Activated T-helper 1 cell treated with Interleukin-2 at 50 U/mL for 16 hours (primary cell): ENCODE results near the gene PGS1.

ENCODE experiments used
- DNase-seq: peaks from one replicate; pipeline ENCODE4 v3.0.0-alpha.2; 2020; ENCODE audit warnings: low read depth

Gene PGS1

DNA sequence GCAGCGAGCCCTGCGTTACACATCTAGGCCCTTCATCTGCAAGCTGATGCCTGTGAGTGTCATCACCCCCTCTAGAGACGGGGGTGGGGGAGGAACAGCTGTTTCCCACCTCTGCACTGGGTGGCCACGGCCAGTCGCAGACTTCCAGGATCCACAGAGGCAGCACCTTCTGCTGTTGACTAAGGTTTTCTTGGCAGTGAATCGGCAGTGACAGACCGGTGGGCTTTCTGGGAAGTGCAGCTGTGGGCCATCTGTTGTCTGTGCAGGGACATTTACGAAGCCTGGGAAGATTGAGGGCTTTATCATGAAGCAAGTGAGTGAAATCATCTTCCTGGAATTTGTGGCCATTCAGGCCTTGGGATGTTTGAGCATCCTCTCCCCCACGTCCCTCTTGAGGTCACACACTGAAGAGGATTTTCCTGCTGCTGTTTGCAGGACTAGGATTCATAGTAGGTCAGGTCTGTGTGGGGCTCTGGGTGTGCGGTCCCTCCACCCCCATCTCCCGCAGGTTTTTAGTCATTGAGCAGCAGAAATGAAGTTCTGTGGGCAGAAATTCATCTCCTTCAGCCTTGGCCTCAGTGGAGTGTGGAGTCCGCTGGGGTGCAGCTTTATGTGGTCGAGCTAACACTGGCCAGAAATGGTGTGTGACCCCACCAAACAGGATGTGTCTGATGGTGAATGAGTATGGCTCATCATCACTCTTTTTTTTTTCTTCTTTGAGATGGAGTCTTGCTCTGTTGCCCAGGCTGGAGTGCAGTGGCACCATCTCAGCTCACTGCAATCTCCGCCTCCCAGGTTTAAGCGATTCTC, 12.0 kb downstream of the PGS1 start:
- no peak for DNase-seq

DNA sequence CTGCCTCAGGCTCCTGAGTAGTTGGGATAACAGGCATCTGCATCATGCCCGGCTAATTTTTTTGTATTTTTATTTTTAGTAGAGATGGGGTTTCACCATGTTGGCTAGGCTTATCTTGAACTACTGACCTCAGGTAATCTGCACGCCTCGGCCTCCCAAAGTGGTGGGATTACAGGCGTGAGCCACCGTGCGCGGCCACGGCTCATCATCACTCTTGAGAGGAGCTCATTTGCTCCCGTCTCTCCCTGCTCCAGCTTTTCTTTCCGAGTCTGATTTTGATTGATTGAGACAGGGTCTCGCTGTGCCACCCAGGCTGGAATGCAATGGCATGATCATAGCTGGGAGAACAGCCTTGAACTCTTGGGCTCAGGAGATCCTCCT, 12.6 kb downstream of the PGS1 start:
- DNase-seq, result no peak

DNA sequence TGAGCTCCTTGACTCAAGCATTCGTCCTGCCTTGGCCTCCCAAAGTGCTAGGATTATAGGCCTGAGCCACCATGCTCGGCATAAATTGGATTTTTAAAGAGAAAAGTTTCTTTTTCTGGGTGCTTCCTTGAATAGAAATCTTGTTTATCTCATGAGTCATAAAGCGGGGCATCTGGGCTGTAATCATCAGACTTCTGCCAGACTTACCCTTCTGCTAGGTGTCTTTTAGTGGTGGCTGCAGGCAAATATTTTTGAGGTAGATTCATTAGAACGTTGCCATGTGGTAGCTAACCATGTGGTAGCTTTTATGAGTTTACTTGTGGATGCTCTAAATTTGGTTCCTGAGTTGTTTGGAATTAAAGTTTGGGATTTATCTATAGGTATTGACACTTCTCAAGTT, 13.4 kb downstream of the PGS1 start:
- DNase-seq, result no peak

DNA sequence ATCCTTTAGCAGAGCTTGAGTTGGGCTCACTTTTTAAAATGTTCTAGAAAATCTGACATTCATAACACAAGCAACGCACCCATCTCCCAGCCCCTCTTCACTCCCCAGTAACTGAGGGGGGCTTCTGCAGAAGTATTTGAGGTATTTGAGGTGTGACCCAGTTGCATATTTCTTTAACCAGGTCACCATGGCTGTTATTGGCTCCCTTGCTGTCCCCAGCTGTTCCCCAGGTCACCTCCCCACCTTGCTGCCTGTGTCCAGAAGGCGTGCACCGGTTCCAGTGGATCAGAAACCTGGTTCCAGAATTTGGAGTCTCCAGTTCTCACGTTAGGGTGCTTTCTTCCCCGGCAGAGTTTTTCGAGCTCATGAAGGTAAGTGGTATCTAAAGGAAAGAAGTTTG, 13.8 kb downstream of the PGS1 start:
- no peak for DNase-seq

DNA sequence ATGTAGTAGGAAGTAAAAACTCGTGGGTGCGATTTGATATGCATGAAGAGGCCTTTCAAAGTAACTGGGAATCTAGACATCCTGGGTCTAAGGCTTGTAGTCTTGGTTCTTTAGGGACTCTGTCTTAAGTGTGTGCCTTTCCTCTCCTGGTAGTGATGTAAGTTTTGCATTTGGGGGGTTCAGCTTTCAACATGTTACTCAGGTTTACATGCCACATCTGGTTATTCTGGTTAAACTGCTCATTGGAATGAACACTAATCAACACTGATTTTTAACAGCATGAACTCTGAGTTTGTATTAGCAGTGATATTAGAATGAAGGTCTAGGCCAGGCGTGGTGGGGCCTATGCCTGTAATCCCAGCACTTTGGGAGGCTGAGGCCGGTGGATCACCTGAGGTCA, 15.1 kb downstream of the PGS1 start:
- DNase-seq, result no peak

DNA sequence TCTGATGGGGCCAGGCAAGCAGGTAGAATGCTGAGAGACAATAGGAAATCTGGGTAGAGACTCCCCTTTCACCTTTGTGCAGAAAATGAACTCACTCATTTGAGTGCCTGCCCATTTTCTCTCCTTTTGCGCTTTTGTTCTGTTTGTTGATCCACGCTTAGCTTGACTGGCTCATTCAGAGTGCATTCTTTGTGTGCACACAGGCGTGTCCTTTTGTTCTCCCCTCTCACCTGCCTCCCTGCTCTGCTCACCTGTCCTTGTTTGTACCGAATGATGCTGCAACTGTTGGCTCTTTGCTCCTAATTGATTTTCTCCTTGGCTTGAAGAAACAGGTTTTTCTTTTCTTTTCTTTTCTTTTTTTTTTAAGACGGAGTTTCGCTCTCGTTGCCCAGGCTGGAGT, 15.8 kb downstream of the PGS1 start:
- DNase-seq, result no peak

DNA sequence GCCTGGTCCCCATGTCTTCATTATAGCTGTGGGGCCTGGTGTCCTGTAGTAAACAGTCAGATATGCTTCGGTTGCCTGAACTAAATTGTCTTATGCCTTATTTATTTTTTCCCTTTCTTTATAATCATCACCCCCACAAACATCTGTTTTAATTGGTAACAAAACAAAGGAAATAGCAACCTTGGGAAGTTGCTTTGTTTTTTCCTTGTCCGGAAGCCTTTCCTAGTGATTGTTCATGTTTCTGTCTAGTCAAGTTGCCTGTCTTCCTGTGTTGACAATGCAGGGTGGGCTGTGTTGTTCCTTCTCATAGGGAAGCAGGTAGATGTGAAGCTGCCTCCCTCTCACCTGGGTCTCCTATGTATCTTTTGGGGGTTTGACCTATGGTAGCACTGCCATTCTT, 16.7 kb downstream of the PGS1 start:
- no peak for DNase-seq

DNA sequence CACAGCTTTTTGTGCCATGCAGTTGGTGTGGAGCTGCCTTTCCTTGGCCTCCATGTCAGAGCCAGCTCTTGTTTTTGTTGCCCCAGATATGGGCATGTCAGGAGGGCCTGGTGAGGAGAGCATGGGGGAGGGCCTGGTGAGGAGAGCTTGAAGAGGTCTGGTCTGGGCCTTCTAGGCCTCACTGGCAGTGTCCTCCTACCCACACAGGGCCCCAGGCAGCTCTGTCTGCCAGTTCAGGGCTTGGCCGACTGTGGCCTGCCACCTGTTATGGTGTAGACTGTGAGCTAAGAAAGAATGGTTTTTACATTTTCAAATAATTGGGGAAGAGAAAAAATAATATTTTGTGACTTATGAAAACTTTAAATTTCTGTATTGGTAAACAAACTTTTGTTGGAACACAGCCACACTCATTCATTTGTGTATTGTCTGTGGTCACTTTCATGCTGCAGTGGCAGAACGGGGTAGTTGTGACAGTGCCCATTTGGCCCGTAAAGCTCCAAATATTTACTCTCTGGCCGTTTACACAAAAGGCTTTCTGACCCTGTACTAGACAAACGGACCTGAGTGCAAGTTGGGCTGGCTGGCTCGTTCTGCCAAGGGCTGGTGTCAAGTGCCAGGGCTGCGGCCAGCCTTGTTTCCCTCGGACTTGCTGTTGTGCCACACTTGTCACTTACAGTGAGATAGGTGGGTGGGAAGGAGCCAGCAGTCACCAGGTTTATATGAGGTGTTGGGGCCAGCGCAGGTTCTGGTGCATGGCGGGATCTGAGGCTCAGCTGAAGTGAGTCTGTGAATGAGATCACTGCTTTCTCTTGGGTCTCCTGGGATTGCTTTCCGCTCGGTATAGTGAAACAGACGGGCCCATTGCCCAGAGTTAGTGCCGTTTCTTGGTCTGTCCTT, 18.2 kb downstream of the PGS1 start:
- no peak for DNase-seq

DNA sequence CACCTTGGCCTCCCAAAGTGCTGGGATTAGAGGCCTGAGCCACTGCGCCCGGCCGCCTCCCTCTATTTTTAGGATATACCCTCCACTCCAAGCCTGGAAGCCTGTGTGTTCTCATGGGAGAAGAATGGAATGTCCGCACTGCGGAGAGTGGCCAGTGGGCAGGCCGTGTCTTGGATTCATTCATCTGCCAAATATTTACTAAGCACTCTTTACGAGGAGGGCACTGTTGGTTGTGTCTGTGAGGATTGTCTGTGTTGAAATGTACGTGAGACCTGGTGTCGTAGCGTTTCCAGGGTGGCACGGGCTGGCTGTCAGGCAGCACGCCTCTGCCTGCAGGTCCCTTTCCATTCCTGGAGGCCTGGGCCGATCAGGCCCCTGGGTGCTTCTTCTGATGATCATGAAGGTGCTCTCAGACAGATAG, 19.2 kb downstream of the PGS1 start:
- DNase-seq, result no peak

DNA sequence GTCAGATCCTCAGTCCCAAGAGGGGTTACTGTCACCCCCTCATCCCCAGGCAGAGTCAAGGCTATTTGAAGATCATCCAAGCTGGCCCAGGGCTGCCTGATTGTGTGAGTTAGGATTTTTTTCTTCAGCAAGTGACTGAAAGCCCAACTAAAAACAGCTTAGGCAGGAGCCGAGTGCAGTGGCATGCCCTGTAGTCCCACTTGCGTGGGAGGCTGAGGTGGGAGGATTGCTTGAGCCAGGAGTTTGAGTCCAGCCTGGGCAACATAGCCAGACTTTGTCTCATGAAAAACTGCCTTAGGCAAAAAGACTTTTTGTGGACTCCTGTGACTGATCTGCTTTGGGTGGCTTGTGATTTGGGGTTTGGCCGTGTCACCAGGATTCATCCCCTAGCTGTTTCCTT, 19.9 kb downstream of the PGS1 start:
- DNase-seq, result no peak

DNA sequence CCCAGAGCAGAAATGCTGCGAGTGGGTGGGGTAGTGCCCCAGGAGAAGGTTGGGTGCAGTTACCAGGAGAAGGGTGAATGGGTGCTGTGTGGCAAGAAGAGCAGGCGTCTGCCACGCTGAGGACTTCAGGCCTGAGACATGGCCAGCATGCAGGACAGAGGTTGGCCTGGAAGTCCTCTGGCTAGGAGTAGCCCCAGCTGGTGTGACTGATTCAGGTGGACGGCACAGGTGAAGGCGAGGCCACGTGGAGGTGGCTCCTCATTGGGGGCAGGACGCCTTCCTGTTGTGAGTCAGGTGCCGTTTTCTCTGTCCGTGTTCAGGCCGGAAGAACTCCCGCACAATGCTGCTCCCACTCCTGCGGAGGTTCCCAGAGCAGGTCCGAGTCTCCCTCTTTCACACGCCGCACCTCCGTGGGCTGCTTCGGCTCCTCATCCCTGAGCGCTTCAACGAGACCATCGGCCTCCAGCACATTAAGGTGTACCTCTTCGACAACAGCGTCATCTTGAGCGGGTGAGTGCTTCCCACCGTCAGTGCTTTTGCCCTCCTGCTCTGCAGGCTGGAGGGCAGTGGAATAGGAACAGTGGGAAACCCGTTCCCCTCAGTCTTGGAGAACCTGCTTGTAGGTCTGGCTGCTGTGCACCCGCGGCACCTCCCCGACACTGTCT, 20.7 kb downstream of the PGS1 start:
- DNase-seq, result no peak

DNA sequence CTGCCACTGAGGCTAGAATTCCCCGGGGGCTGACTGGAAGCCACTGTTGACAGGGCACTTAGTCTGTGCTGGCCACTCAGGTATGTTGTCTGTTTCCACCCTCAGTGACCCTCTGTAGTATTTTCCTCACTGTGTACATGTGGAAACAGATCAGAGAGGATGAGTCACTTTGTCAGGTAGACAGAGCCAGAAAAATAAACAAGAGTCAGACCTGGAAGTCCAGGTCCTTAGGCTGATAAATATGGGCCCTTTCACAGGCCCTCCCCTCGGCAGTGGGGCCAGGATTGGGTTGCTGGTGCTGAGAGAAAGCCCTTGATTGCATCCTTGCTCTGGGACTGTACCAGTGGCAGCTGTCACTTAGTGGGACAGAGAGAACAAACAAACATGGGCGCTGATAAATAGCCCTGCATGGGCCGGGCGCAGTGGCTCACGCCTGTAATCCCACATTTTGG, 21.3 kb downstream of the PGS1 start:
- DNase-seq, result no peak

DNA sequence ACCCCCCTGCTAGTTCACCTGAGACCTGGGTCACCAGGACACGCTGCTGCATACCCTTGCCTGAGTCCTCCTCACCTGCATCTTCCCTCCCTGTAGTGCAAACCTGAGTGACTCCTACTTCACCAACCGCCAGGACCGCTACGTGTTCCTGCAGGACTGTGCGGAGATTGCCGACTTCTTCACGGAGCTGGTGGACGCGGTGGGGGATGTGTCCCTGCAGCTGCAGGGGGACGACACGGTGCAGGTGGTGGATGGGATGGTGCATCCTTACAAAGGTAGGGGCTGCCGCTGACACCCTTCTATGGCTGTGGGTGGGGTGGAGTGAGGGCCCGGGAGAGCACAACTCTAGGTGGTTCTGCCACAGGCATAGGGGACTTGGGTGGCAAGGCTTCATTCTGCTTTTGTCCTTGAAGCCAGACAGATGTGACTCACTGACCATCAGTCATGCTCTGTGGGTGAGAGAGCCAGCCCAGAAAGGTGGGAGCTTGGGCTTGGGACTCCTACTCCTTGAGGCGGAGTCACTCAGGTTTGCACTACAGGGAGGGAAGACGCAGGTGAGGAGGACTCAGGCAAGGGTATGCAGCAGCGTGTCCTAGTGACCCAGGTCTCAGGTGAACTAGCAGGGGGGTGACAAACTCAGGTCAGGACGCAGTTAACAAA, 22.3 kb downstream of the PGS1 start:
- no peak for DNase-seq

DNA sequence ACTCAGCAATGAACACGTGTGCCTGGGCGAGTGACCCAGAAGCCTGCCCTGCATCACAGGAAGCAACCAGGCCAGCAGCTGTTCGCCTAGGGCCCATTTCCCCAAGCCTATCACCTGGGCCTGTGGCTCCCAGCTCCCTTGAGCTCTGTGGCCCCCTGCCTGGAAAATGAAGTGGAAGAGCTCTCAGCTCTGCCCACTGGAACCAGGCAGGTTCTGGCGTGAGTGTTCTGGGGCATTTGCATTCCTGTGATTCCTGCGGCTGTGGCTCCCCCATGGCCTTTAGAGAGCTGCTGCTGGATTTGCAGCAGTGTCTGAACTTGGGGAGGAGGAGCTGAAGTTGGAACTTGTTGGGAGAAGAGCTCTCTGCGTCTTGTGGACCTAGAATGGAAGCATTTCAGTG, 22.8 kb downstream of the PGS1 start:
- DNase-seq, result no peak

DNA sequence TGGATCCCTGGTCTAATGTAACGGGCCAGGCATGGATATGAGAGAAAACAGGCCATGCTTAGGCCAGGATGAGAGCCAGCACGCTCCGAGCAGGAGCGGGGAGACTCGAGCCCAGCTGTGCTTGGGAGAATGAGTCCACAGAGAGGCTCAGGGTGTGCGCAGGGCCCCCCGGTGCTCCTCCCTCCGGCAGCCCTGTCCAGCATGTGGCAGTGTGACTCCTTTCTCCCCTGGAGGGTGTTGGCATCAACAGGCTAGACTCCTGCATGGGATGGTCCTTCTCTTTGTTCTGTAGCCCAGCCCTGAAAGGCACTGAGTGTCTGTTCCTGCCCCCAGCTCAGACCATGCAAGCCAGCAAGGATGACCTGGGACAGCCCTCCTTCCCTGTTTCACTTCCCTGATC, 23.4 kb downstream of the PGS1 start:
- no peak for DNase-seq

DNA sequence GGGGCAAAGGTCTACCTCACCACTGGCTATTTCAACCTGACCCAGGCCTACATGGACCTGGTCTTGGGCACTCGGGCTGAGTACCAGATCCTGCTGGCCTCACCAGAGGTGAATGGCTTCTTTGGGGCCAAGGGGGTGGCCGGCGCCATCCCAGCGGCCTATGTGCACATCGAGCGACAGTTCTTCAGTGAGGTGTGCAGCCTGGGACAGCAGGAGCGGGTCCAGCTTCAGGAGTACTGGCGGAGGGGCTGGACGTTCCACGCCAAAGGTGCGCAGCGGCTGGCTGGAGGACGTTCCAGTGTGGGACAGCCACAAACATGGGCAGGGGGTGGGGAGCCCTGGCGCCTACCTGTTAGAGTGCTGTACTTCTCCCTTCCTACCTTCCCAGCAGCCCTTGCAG, 25.4 kb downstream of the PGS1 start:
- DNase-seq, result no peak

DNA sequence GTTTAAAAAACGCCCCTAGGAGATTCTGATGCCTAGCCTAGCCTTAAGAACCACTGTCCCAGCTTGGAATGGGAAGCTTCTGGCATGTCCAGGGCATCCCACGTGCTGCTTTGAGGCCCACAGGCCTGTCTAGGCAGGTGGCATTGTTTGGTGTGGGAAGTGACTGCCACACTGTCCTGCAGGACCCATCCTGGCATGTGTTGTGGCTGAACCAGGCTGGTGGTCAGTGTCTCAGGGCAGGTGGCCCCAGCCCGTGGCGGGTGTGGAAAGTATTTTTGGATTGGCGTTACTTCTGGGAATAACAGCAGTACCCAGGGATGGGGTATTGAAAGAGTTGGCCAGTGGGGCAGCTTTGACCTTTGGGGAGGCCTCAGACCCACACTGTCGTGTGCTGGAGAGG, 27.9 kb downstream of the PGS1 start:
- DNase-seq, result no peak

DNA sequence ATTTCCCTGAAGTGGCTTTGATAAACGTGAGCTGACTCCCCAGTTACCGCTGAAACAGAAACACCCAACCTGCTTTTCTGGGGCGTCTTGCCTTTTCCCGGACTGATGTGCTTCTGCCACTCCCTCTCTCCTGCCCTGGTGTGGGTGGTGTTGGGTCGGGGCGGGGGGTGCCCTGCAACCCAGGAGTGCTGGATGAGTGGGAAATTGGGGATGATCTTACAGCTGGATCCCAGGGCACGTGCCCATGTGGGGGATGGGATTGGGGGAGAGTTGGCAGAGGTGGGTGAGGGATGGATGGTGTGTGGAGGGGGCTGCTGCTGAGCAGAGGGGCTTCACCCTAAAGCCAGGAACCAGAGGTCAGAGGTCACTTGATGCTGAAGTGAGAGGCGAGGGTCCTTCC, 28.5 kb downstream of the PGS1 start:
- DNase-seq, result no peak

DNA sequence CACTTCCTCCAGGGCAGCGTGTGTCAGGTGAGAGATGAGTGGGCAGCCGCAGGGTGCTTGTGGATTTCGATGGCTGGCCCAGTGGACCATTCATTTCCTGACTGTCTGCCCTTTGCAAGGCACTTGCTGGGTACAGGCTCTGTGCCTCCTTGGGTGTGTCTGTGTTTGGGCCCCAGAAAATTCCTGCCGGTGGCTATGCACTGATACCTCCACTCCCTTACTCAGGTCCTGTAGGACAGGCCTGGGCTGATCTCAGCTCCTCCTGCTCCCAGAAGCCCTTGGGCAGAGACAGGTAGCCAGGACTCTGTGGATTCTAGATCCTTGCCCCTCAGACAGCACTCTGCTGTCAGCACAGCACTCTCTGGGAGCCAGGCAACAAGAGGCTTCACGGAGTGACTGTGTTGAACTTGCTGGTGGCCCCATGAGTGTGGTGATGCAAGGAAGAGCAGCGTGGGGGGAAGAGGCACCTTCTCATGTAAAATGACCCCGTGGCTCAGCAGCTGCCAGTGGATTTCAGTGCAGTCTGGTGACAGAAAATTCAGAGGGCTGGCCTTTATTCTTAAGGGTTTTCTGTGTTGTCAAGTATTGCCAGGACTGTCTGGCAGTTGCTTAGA, 29.0 kb downstream of the PGS1 start:
- DNase-seq, result no peak

DNA sequence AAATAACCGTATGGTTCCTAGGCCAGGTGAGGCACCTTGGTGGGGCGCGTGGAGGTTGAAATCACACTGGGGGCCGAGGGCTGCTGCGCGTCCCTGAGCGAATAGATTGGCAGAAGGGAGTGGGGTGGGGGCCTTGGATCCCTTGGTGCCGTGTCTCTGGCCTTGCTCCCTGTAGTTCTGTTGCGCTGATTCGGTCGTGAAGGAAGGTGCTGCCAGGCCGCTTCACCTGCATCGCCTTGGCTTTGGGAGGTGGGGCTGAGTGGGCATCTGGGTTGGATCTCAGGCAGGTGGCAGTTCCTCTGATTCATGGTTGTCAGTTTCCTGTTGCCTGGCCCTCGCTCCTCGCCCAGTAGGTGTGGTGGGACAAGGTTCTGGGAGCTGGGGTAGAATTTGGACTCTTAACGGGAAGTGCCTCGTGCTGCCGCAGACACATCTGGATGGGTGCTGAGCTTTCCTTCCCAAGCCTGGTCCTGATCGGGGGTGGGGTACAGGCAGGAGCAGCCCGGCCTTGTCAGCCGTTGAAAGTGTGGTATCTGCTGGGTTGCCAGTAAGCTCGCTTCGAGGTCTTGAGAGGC, 30.1 kb downstream of the PGS1 start:
- no peak for DNase-seq

DNA sequence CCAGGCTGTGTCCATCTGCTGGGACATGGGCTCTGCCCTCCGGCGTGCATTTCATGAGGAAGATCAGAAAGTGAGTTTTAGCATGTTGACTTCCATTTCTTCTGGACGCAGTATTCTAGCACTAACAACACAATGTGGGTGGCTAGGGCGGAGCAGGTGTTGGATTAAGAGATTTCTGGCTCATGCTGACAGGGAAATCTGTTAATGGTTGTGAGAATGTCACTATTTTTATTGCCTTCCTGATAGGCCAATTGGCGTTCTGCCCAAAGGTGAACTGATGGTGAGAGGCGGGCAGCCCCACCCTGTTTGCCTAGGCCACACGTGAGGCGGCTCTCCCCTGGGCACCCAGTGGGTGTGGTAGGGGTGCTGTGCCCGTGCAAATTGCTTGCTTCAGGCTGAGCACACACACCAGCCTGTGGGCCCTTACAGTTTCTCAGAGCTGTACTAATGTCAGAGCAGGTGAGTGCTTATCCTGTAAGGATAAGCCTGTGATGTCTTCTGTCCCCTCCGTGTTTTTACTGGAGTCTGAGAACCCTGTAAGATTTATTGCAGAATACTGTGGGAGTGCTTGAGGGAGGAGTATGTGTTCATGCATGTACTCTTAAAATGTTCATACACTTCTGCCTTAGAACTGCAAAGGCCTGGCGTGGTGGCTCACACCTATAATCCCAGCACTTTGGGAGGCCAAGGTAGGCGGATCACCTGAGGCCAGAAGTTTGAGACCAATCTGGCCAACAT, 30.9 kb downstream of the PGS1 start:
- DNase-seq, result no peak
